Measurements from ENCODE around the gene CCDC196.
"Not testable (repeated sequence)": the region's sequence is repeated elsewhere in the genome, so short reads cannot be mapped to it uniquely, and the experiment has no call there.

The CCDC196 gene

DNA sequence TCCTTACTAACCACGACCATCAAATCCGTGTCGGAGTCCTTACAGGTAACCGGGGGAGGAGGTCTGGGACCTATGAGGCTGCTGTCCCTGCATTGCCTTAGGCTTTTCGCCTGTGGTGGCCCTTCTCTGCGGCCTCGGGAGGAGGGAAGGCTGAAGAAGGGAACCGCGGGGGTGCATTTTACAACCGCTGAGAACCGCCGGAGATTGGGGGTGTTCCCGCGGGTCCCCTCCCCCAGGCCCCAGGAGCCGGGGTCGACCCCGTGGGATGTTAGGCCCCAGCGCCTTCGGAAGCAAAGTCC is 22.3 kb downstream of the CCDC196 start:
- DNase-seq (no peak), ATAC-seq (peak; percentile 2)
- H3K9me3 Mint-ChIP-seq, result no peaks in the 10 kb centered on the region
- peak overlapping the region; percentile 94 to 95 for H3K4me3 Mint-ChIP-seq
- H3K4me1 Mint-ChIP-seq, result peaks cover 33% of the 10 kb centered on the region
- H3K27me3 Mint-ChIP-seq, result peaks cover 9% of the 10 kb centered on the region
- H3K27ac Mint-ChIP-seq, result peak overlapping the region; percentile 92 to 98

DNA sequence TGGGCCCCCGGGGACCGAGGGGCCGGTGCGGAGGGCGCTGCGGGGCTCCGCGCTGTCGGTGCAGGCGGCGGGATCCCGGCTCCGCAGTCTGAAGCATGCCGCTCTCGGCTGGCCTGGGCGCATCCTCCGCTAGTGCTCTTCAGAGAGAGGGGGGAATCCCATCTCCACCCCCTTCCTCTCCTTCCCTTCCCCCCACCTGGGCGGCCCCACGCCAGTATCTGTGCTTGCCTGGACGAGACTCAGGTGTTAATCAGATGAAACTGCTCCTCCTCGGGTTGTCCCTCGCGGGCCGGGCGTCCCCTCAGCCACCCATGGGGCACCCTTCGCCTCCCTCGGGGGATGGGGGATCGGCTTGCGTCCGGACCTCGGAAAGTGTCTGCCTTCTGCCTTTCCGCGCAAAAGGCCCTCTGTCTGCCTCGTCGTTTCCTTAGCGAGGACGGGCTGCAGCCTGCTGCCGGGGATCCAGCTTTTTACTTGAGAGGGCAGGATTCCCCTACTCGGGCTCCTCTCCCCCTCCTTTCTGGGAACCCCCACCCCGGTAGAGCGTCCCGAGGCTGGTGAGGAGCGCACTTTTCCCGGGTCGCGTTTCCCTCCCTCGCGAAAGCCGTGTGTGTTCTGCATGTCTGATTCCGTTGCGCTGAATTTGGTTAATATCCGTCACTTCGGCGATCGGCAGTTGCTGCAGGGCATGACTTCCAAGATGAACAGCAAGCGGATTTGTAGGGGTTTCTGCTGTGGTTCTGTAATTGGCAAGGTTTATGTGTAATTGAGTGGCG is 22.9 kb downstream of the CCDC196 start:
- Mint-ChIP-seq H3K4me1 (peaks cover 33% of the 10 kb centered on the region), H3K4me3 (peak overlapping the region; percentile 94 to 95), H3K27ac (peak overlapping the region; percentile 14 to 79), H3K27me3 (peaks cover 9% of the 10 kb centered on the region), H3K9me3 (no peaks in the 10 kb centered on the region)
- peak; percentile 67 to 77 for DNase-seq
- ATAC-seq, result peak; percentile 55

DNA sequence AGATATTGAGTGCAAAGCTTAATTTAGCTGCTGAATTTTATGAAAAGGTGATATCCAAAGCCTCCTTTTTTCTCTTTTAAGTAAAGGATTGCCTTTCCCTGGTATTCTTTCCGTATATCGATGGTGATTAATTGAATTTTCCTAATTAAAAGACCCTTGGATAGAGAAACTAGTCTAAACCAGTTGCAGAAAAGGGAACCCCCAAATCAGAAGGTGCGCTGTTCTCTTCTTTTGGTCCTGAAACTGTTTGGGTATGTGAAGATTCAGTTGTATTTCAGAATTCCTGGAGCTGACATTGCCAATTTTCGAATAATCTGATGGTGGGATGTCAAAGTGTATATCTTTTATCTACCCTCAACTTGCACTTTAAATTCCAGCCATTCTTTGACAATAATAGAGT is 23.7 kb downstream of the CCDC196 start:
- no peak for DNase-seq
- peaks cover 9% of the 10 kb centered on the region for H3K27me3 Mint-ChIP-seq
- H3K4me1 Mint-ChIP-seq, result peaks cover 33% of the 10 kb centered on the region

DNA sequence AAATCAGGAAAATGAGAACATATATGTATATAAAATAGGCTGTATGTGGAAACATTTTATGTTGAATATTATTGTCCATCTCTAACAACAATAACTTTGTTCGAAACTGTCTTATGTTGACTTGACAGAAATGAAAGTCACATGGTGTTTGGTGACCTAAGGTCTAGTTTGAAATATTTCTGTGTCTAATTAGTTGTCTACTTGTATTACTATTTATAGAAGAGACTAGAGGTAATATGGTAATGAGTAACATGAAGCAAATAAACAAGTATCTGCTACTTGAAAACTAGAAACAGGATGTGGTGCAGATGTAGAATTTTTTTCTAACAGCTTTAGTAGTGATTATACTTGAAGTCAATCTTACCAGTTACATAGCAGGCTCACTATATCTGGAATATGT is 25.7 kb downstream of the CCDC196 start:
- DNase-seq, result no peak
- H3K4me1 Mint-ChIP-seq, result peaks cover 23% of the 10 kb centered on the region

More for the DNA sequence above, 23.7 kb downstream of the CCDC196 start:
- H3K9me3 Mint-ChIP-seq, result no peaks in the 10 kb centered on the region
- H3K4me3 Mint-ChIP-seq, result peak overlapping the region; percentile 94 to 95
- no peak for ATAC-seq
- H3K27ac Mint-ChIP-seq, result no peak overlapping the region

DNA sequence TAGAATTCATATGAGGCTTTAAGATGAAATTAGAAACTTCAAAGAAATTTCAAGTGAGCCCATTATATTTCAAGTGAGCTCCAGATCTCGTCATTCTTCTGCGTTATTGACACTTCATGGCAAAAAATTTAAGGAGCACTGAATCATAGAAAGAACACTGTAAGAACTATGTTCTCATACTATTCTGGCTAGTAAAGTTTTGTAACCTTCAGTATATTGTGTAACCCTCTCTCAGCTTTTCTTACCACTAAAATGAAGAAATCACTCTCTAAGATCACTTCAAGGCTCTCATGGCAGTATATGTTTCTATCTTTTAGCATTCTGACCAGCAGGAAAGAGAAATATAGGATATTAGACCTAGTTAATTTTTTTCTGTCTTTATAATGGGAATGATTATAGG is 28.0 kb downstream of the CCDC196 start:
- Mint-ChIP-seq H3K27ac (no peak overlapping the region), H3K9me3 (no peaks in the 10 kb centered on the region), H3K4me3 (no peak overlapping the region), H3K27me3 (peaks cover 9% of the 10 kb centered on the region), H3K4me1 (peaks cover 21% of the 10 kb centered on the region)
- ATAC-seq (no peak), DNase-seq (no peak)

More for the DNA sequence above, 25.7 kb downstream of the CCDC196 start:
- Mint-ChIP-seq H3K27me3 (peaks cover 9% of the 10 kb centered on the region), H3K4me3 (no peak overlapping the region), H3K9me3 (no peaks in the 10 kb centered on the region), H3K27ac (no peak overlapping the region)
- ATAC-seq, result no peak

DNA sequence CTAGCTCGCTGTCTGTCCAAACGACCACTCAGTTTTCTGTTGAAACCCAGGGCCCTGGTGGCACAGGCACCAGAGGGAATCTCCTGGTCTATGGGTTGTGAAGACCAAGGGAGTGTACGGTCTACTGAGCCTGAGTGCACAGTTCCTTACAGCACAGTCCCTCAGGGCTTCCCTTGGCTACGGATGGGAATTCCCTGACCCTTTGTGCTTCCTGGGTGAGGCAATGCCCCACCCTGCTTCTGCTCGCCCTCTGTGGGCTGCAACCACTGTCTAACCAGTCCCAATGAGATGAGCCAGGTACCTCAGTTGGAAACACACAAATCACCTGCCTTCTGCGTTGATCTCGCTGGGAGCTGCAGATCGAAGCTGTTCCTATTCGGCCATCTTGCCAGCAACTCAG is 44.4 kb downstream of the CCDC196 start:
- no peak for ATAC-seq

DNA sequence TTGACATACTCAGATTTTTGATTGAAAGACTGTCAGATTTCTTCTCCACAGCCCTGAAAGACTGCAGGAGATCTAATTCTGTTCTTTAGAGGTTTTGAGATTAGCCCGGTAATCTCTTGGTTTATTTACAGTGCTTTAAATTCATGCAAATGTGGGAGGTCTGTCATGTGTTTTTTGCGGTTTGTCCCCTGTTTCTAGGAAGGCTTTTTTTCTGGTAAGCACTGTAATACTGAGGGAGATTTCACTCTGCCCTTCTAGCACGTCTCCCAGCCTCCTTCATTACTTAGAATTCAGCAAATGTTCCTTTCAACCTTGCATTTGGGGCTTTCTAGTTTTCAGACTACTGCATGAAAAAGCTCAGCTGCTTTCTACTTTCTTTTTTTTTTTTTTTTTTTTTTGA is 52.9 kb downstream of the CCDC196 start:
- H3K27me3 Mint-ChIP-seq, result no peaks in the 10 kb centered on the region
- no peak overlapping the region for H3K4me3 Mint-ChIP-seq
- ATAC-seq (peak; percentile 39), DNase-seq (no peak)
- no peak overlapping the region for H3K27ac Mint-ChIP-seq
- H3K9me3 Mint-ChIP-seq, result no peaks in the 10 kb centered on the region
- peaks cover 26% of the 10 kb centered on the region for H3K4me1 Mint-ChIP-seq

More for the DNA sequence above, 44.4 kb downstream of the CCDC196 start:
- H3K4me3 Mint-ChIP-seq, result no peak overlapping the region
- no peaks in the 10 kb centered on the region for H3K9me3 Mint-ChIP-seq
- H3K4me1 Mint-ChIP-seq, result peaks cover 16% of the 10 kb centered on the region
- H3K27ac Mint-ChIP-seq, result no peak overlapping the region
- no peak for DNase-seq
- H3K27me3 Mint-ChIP-seq, result no peaks in the 10 kb centered on the region

DNA sequence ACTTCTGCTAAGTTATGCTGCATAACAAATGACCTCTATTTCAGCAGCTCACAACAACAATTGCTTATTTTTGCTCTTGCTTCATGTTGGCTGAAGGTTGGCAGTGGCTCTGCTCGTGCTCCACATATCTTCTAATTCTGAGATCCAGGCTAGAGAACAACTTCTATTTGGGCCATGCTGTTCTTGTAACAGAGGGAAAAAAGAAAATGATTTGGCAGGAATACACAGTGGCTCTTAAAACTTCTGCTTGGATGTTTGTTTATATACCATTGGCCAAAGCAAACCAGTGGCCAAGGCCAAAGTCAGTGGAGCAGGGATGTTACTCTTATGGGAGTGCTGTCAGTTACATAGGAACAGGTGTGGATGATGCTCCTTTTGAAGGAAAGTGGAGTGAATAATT is 53.9 kb downstream of the CCDC196 start:
- ATAC-seq (no peak), DNase-seq (no peak)
- Mint-ChIP-seq H3K4me1 (peaks cover 26% of the 10 kb centered on the region), H3K9me3 (no peaks in the 10 kb centered on the region), H3K4me3 (no peak overlapping the region), H3K27me3 (no peaks in the 10 kb centered on the region), H3K27ac (no peak overlapping the region)

DNA sequence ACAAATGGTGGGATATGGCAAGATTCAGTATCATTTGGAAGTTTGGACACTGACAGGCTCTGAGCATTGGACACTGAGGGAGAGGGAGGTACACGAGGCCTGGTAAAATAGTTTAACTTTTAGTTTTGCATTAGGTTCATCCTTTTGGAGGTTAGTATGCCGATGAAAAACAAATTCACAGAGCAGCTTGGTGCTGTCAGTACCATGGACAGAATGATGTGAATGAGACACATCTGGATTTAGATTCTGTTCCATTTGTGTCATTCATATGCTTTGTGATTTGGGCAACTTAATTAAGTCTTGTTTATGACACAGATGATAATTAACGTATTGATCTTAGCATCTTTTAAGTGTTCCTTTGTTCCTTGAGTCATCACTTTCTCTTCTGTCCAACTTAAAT is 55.5 kb downstream of the CCDC196 start:
- ATAC-seq, result no peak
- no peak for DNase-seq
- peaks cover 23% of the 10 kb centered on the region for H3K4me1 Mint-ChIP-seq
- H3K9me3 Mint-ChIP-seq, result no peaks in the 10 kb centered on the region
- no peak overlapping the region for H3K27ac Mint-ChIP-seq
- no peaks in the 10 kb centered on the region for H3K27me3 Mint-ChIP-seq
- no peak overlapping the region for H3K4me3 Mint-ChIP-seq

DNA sequence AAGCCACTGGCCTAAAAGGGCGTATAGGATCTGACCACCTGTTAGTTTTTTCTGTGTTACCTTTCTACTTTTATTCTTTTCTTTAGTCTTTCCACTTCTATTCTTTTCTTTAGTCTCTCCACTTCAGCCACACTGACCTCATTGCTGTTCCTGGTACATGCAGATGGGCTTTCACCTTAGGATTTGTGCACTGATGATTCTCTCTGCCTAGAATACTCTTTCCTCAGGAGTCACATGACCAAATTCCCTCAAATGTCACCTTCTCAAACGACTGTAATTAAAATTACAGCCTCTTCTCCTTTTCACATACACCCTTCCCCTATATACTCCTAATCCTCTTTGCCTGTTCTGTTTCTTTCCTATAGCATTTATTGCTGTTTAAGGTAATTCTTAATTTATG is 57.8 kb downstream of the CCDC196 start:
- ATAC-seq (no peak), DNase-seq (no peak)
- no peak overlapping the region for H3K27ac Mint-ChIP-seq
- peaks cover 7% of the 10 kb centered on the region for H3K4me1 Mint-ChIP-seq
- H3K4me3 Mint-ChIP-seq, result no peak overlapping the region
- H3K9me3 Mint-ChIP-seq, result no peaks in the 10 kb centered on the region
- H3K27me3 Mint-ChIP-seq, result no peaks in the 10 kb centered on the region

DNA sequence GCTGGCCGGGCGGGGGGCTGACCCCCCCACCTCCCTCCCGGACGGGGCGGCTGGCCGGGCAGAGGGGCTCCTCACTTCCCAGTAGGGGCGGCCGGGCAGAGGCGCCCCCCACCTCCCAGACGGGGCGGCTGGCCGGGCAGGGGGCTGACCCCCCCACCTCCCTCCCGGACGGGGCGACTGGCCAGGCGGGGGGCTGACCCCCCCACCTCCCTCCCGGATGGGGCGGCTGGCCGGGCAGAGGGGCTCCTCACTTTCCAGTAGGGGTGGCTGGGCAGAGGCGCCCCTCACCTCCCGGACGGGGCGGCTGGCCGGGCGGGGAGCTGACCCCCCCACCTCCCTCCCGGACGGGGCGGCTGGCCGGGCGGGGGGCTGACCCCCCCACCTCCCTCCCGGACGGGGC is 59.0 kb downstream of the CCDC196 start:
- H3K27me3 Mint-ChIP-seq, DNase-seq, H3K9me3 Mint-ChIP-seq, H3K4me1 Mint-ChIP-seq, H3K4me3 Mint-ChIP-seq, H3K27ac Mint-ChIP-seq, ATAC-seq: not testable (repeated sequence)

DNA sequence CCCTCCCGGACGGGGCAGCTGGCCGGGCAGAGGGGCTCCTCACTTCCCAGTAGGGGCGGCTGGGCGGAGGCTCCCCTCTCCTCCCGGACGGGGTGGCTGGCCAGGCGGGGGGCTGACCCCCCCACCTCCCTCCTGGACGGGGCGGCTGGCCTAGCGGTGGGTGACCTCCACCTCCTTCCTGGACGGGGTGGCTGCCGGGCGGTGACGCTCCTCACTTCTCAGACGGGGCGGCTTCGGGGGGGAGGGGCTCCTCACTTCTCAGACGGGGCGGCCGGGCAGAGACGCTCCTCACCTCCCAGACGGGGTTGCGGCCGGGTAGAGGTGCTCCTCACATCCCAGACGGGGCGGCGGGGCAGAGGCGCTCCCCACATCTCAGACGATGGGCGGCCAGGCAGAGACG is 59.6 kb downstream of the CCDC196 start:
- H3K27me3 Mint-ChIP-seq, H3K9me3 Mint-ChIP-seq, H3K4me3 Mint-ChIP-seq, H3K27ac Mint-ChIP-seq, DNase-seq, H3K4me1 Mint-ChIP-seq, ATAC-seq: not testable (repeated sequence)
